Measurements from ENCODE around the gene PARN. TPM values are rescaled to one million over a fixed set of nuclear protein-coding genes. Genes with fewer than 3 reads are reported as not detected.
A peak's percentile ranks its signal among the peaks of the same experiment; 100 is the strongest.
"Not testable (repeated sequence)": the region's sequence is repeated elsewhere in the genome, so short reads cannot be mapped to it uniquely, and the experiment has no call there.

The PARN gene
- total RNA-seq, 2 donors from 2014 or later, result 56.1 to 68.9 TPM

DNA sequence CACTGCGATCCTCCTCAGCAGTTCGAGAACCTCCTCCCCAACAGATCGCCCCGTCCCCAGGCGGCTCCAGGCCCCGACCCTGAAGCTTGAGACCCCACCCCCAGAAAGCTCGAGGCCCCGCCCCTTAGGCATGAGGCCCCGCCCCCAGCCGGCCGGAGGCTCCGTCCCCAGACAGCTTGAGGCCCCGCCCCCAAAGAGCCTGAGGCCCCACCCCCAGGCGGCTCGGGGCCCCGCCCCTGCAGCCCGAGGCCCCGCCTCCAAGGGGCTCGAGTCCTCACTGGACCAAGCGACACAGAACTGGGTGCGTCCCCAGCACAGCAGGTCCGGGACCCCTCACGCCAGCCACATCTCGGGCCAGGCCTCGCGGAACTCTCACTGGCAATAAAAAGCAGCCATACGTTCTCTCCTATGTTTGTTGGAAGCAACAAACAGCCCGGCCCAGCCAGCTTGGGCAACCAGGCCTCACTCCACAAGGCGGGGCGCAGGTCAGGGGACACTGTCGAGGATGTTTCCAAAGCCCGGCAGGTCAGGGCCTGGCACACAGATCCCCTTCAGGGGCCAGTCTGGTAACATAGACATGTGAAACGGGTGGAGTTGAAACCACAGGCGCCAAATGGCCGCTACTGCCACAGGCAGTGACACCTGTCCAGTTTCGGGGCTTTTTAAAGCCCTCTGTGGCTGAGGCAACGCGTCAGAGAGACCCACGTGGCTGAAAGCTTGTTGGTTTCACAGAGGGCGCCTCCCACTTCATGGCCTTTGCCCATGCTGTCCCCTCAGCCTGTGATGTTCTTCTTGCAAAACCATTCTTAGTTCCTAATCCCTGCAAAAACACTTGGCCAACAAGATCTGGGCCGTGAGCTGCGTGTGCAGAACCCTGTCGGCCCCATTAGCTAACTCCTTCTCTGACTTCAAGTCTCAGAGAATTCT, 224.2 kb downstream of the PARN start:
- Mint-ChIP-seq H3K36me3 (ENCODE audit: insufficient read depth in 2 of 2) (no peaks in the 10 kb centered on the region), H3K27ac (no peak overlapping the region)

DNA sequence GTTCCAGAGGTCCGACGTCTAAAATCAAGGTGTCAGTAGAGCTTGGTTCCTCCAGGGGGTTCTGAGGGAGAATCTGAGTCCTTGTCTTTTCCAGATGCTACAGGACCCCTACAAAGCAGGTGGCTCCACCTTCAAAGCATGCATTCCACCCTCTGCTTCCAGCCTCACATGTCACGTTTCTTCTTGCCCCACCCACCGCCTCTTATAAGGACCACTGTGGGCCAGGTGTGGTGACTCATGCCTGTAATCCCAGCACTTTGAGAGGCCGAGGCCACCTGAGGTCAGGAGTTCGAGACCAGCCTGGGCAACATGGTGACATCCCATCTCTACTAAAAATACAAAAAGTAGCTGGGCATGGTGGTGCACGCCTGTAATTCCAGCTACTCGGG, 227.1 kb downstream of the PARN start:
- not testable (repeated sequence) for DNase-seq; H3K9me3 Mint-ChIP-seq; H3K36me3 Mint-ChIP-seq (ENCODE audit: insufficient read depth in 2 of 2); H3K27me3 Mint-ChIP-seq (ENCODE audit: low read depth); ATAC-seq (replicated peaks in 1 of 2); H3K4me1 Mint-ChIP-seq (ENCODE audit: low read depth); H3K27ac Mint-ChIP-seq; H3K4me3 Mint-ChIP-seq

More for the DNA sequence above, 224.2 kb downstream of the PARN start:
- H3K27me3 Mint-ChIP-seq (ENCODE audit: low read depth), result no peaks in the 10 kb centered on the region
- no peak overlapping the region for H3K4me3 Mint-ChIP-seq
- ATAC-seq (replicated peaks in 1 of 2) (peak; percentile 20 to 28), DNase-seq (peak; percentile 8 to 16)
- no peaks in the 10 kb centered on the region for H3K9me3 Mint-ChIP-seq
- H3K4me1 Mint-ChIP-seq (ENCODE audit: low read depth), result no peaks in the 10 kb centered on the region

DNA sequence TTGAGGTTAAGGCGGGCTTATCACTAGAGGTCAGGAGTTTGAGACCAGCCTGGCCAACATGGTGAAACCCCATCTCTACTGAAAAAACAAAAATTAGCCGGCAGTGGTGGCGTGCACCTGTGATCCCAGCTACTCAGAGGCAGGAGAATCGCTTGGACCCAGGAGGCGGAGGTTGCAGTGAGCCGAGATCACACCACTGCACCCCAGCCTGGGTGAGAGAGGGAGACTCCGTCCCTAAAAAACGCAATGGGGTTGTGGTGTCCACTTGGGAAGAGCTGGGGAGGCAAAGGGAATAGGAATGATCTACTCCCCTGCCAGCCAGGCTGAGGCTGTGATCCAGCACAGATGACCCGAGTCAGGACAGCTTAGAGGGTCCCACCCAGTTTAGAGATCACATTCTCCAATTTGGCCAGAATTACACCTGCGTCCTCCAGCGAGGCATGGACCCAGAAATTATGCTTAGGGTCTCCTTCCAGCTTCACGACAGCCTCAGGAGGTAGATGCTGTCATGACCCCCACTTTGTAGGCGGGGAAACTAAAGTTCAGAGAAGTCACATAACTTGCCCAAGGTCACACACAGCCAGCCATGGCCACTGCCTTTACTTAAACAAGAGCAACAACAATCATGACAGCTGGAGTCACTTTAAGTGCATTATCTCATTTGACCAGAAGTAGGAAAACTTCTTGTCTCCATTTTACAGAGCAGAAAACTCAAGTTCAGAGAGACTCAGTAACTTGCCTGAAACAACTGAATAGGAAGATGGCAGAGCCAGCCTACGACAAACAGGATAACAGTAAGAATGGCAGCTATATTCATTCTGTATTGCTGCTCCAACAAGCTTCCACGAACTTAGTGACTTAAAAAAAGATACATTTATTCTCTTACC, 227.7 kb downstream of the PARN start:
- H3K36me3 Mint-ChIP-seq (ENCODE audit: insufficient read depth in 2 of 2); ATAC-seq (replicated peaks in 1 of 2); H3K27ac Mint-ChIP-seq; H3K4me1 Mint-ChIP-seq (ENCODE audit: low read depth); H3K4me3 Mint-ChIP-seq; H3K27me3 Mint-ChIP-seq (ENCODE audit: low read depth); DNase-seq; H3K9me3 Mint-ChIP-seq: not testable (repeated sequence)

DNA sequence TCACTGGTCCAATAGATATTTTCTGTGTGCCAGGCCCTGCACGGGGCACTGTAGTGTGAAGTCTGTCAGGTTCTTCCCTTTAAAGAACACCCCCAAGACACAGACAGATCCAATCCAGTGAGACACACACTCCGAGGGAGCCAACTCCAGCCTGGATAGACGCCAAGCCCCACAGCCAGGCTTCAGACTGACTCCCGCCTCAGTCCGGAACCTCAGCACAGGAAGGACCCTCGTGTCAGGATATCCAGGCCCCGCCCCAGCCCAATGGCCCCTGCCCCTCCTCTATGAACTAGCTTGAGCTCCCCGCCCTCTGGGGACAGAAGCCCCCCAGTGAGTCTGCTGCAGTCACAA, 228.4 kb downstream of the PARN start:
- H3K9me3 Mint-ChIP-seq; H3K27ac Mint-ChIP-seq; H3K4me3 Mint-ChIP-seq; H3K4me1 Mint-ChIP-seq (ENCODE audit: low read depth); ATAC-seq (replicated peaks in 1 of 2); H3K36me3 Mint-ChIP-seq (ENCODE audit: insufficient read depth in 2 of 2); DNase-seq; H3K27me3 Mint-ChIP-seq (ENCODE audit: low read depth): not testable (repeated sequence)

DNA sequence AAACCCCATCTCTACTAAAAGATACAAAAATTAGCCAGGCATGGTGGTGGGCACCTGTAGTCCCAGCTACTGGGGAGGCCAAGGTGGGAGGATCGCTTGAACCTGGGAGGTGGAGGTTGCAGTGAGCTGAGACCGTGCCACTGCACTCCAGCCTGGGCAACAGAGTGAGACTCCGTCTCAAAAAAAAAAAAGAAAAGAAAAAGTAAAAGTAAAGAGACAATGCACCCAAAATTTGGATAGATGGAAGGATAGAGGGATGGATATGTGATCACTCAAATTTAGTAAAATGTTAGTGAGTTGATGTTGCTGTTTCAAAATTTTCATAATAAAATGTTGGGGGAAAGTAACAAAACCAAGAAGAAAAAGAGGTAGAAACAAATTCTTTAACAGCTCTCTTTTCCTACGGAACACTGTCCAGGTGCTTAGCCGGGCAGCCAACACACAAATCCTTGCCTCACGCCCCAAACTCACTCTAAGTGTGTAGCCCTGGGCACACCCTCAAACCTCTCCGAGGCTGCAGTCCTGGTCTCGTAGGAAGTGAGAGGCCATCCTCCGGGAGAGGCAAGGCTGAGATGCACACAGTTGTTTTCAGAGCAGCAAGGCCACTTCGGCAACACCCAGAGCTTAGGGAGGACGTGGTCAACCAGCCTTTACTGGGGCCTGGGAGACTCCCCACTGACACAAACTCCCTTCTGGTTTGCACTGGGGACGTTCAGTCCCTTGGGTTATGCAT, 228.9 kb downstream of the PARN start:
- not testable (repeated sequence) for H3K27ac Mint-ChIP-seq; H3K4me1 Mint-ChIP-seq (ENCODE audit: low read depth); DNase-seq; H3K36me3 Mint-ChIP-seq (ENCODE audit: insufficient read depth in 2 of 2); H3K27me3 Mint-ChIP-seq (ENCODE audit: low read depth); H3K9me3 Mint-ChIP-seq; ATAC-seq (replicated peaks in 1 of 2); H3K4me3 Mint-ChIP-seq

DNA sequence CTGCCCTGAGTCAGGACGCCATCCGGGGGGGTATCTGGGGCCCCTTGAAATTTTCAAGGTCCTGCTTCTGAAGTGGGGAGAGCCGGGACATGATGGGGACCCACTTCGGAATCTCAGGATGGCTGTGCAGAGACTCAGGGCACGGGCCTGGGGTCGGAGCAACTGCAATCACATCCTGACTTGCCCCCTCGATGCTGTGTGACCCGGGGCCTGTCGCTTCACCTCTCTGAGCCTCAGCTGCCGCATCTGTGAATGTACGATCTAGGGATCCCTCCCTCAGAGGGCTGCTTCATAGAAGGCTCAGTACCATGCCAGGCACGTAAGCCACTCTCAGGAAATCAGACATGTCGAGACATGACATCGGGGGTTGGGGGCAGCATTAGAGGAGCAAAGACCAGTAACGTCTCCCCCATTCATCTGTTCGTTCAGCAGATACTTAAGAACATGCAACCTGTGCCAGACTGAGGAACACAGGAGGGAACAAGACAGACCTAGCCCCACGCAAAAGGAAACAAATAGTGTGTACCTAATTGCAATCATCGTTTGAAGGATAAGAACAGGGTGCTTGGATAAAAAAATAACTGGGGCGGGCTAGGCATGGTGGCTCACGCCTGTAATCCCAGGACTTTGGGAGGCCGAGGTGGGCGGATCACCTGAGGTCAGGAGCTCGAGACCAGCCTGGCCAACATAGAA, 229.6 kb downstream of the PARN start:
- ATAC-seq (replicated peaks in 1 of 2), result no peak

DNA sequence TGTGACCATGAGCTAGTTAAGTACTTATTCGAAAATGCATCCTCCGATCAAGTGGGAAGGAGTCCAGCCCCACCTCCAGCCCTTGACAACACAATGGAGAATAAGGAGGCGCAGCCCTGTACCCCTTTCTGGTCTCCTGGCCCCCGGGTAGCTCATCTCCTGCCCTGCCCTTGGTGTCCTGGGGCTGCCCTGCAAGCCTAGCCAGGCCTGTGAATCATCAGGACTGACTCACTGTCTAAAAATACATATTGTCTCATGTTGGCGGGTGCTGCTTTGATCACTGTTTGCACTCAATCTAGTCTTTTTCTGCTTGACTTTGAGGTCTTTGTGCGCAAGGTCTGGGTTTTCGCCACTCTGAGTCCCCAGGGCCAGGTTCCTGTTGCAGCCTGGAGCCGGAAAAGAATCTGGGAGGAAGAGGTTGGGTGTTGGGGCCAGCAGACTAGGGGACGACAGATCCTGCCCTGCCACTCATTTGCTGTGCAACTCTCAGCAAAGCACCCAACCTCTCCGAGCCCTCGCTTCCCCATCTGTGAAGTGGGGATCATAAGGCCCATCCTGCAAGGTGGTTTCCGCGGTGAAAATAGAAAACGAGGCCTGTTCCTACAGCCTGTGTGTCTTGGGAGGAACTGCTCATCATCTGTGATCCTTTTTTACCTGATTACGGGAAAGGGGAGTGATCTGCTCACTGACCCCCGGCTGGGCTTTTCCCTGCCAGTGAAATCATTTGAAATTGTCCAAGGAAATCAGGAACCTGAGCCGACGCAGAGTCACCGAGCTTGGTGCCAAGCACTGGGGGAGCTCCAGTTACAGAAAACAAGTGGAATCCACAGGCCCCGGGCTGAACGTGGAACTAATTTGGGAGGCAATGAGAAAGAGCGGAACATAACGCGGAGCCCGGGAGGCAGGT, 230.4 kb downstream of the PARN start:
- Mint-ChIP-seq H3K4me3 (no peak overlapping the region), H3K9me3 (no peaks in the 10 kb centered on the region), H3K36me3 (ENCODE audit: insufficient read depth in 2 of 2) (no peaks in the 10 kb centered on the region), H3K27me3 (ENCODE audit: low read depth) (no peaks in the 10 kb centered on the region), H3K27ac (no peak overlapping the region), H3K4me1 (ENCODE audit: low read depth) (no peaks in the 10 kb centered on the region)
- DNase-seq (no peak), ATAC-seq (replicated peaks in 1 of 2) (peak in 1 of 2 donors; percentile 45)

More for the DNA sequence above, 229.6 kb downstream of the PARN start:
- no peaks in the 10 kb centered on the region for H3K9me3 Mint-ChIP-seq
- no peaks in the 10 kb centered on the region for H3K27me3 Mint-ChIP-seq (ENCODE audit: low read depth)
- H3K27ac Mint-ChIP-seq, result no peak overlapping the region
- H3K4me1 Mint-ChIP-seq (ENCODE audit: low read depth), result no peaks in the 10 kb centered on the region
- no peak overlapping the region for H3K4me3 Mint-ChIP-seq
- H3K36me3 Mint-ChIP-seq (ENCODE audit: insufficient read depth in 2 of 2), result no peaks in the 10 kb centered on the region
- no peak for DNase-seq

DNA sequence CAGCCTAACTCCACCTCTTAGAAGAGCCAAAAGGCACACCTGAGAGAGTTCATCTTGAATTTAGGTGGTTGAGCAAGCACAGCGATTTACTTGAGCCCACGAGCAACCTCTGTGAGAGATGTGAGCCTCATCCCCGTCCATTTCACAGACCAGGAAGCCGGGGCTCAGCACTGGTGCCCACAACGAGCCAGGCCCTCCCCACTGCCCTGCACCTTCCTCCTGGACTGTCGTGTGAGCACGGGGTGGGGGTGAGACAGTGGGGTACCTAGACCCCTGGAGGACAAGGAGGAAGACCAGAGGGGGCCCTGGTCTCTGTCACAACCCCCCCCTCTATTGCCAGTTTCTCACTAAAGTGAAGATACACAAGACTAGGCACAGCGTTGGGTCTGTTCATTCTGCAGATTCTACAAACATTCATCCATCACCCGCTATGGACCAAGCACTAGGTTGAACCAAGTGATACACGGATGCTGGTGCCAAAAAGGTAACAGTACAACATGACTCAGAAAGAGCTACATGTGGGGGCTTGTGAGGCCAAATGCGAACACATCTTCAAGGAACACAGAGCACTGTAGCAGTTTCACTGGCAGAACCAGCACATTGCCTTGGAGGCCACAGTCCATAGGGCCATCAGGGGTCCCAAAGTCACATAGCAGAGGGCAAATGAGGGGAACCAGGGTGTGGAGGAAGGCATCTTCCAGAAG, 231.9 kb downstream of the PARN start:
- no peaks in the 10 kb centered on the region for H3K27me3 Mint-ChIP-seq (ENCODE audit: low read depth)
- H3K4me3 Mint-ChIP-seq, result no peak overlapping the region
- ATAC-seq (replicated peaks in 1 of 2) (no peak), DNase-seq (no peak)
- no peaks in the 10 kb centered on the region for H3K36me3 Mint-ChIP-seq (ENCODE audit: insufficient read depth in 2 of 2)
- H3K4me1 Mint-ChIP-seq (ENCODE audit: low read depth), result no peaks in the 10 kb centered on the region
- no peak overlapping the region for H3K27ac Mint-ChIP-seq
- H3K9me3 Mint-ChIP-seq, result no peaks in the 10 kb centered on the region

DNA sequence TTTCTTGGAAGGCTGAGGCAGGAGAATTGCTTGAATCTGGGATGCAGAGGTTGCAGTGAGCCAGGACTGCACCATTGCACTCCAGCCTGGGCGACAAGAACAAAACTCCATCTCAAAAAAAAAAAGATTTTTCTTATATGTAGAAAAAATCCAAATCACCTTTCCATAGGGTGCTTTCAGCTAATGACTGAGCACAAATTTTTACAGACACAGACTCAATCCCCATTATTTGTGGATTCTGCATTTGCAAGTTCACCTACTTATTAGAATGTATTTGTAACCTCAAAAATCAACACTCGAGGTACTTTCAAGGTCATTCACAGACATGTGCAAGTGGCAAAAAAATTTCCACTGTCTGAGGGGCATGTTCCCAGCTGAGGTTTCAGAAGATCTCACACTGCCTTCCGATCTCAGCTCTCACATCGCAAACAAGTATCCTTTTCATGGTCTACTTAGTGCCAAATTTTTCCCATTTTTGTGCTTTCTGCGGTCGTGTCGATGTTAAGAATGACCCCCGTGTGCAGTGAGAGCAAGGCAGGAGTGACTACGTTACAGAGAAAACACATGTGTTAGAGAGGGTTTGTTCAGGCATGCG, 234.3 kb downstream of the PARN start:
- H3K36me3 Mint-ChIP-seq (ENCODE audit: insufficient read depth in 2 of 2); H3K27ac Mint-ChIP-seq; H3K9me3 Mint-ChIP-seq; ATAC-seq (replicated peaks in 1 of 2); H3K4me1 Mint-ChIP-seq (ENCODE audit: low read depth); H3K27me3 Mint-ChIP-seq (ENCODE audit: low read depth); DNase-seq; H3K4me3 Mint-ChIP-seq: not testable (repeated sequence)

DNA sequence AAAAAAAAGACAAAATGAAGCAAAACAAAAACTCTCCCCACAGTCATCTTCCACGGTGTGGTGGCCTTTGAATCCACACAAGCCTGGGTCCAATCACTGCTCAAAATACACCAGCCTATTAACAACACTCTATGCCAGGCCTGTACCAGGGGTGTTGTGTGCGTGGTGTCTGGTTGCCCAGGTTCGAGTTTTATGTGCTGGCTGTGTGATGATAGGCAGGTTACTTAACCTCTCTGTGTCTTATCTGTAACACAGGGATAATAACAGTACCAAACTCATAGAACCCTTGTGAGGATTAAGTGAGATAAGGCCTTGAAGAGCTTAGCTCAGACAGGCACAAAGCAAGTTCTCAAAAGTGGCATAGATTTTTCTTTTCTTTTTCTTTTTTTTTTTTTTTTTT, 235.2 kb downstream of the PARN start:
- Mint-ChIP-seq H3K4me3 (no peak overlapping the region), H3K9me3 (no peaks in the 10 kb centered on the region), H3K4me1 (ENCODE audit: low read depth) (no peaks in the 10 kb centered on the region), H3K36me3 (ENCODE audit: insufficient read depth in 2 of 2) (no peaks in the 10 kb centered on the region), H3K27me3 (ENCODE audit: low read depth) (no peaks in the 10 kb centered on the region), H3K27ac (no peak overlapping the region)
- DNase-seq (no peak), ATAC-seq (replicated peaks in 1 of 2) (no peak)

DNA sequence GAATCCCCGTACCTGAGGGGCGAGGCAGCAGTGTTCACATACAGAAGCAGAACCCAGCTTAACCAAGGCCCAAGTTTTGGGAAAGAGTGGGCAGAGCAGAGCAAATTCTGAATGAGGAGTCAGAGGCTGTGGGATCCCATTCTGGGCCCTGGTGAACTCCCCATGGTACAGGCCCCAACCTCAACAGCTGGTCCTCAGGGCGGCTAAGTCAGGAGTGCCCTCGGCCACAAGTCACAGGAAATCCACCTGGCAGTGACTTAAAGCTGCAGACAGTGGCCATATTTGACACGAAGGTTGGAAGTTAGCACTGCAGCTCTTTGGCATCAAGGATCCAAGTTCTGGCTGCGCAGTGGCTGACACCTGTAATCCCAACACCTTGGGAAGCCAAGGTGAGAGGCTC, 237.1 kb downstream of the PARN start:
- no peaks in the 10 kb centered on the region for H3K4me1 Mint-ChIP-seq (ENCODE audit: low read depth)
- H3K27ac Mint-ChIP-seq, result no peak overlapping the region
- H3K4me3 Mint-ChIP-seq, result no peak overlapping the region
- H3K27me3 Mint-ChIP-seq (ENCODE audit: low read depth), result no peaks in the 10 kb centered on the region
- H3K36me3 Mint-ChIP-seq (ENCODE audit: insufficient read depth in 2 of 2), result no peaks in the 10 kb centered on the region
- no peaks in the 10 kb centered on the region for H3K9me3 Mint-ChIP-seq
- DNase-seq (no peak), ATAC-seq (replicated peaks in 1 of 2) (no peak)

Measured in activated T-cell treated with anti-CD3 and anti-CD28 coated beads, Interleukin-2, amount 50 U/mL, for 72 hours (primary cell).